HCT116 (cell line): ENCODE data around the gene EEPD1. TPM values are rescaled to one million over a fixed set of nuclear protein-coding genes. Genes with fewer than 3 reads are reported as not detected.

Experiments used
- ATAC-seq: fragments of 200-7000 bp; cut with Tn5 transposase; 2 replicates; pipeline ENCODE4 v1.9.1; 2020; ENCODE audit warnings: mild to moderate bottlenecking, moderate library complexity
- BruUV-seq: library from RNA; stranded (reverse); fragments of 400-500 nt; replicated peaks from 2 replicates; lab custom pipeline; 2021; lab: Mats Ljungman, UMichigan
- CTCF ChIA-PET: fragments of 300-600 bp; sonication (Branson Sonifier 250); formaldehyde crosslinking; loops from one replicate; lab custom pipeline; 2021; ENCODE audit warnings: antibody characterized with exemption; lab: Charles Lee
- POLR2A ChIA-PET: fragments of 300-600, 350-600 bp; sonication (Branson Sonifier 250); formaldehyde crosslinking; loops from one replicate; lab custom pipeline; 2021; ENCODE audit warnings: antibody characterized with exemption; lab: Charles Lee
- RAD21 ChIA-PET, 2 experiments: fragments of 300-600 bp; sonication (Branson Sonifier 250); formaldehyde crosslinking; loops; one replicate each; lab custom pipeline; 2023; ENCODE audit warnings: low total read pairs in 2 of 2; ENCODE audit not compliant: uncharacterized antibody in 2 of 2, unreplicated experiment in 2 of 2, low non-redundant PET in 1 of 2; lab: Charles Lee
- DNase-seq: peaks from one replicate; pipeline ENCODE4 v3.0.0-alpha.2; 2010; ENCODE audit warnings: low read depth, low spot score
- H2AFZ ChIP-seq: fragments of 200-600 bp; shearing (Covaris generic), sonication (generic); 2 replicates; pipeline ENCODE4 v1.6.1; 2017; ENCODE audit warnings: low read depth, mixed run types, mixed read lengths, antibody characterized with exemption, low read length; ENCODE audit not compliant: poor library complexity, severe bottlenecking
- H3K27ac ChIP-seq: 2 replicates; pipeline ENCODE4 v1.5.1; 2012; ENCODE audit warnings: low read depth, low read length
- H3K27me3 ChIP-seq: fragments of 200-600 bp; sonication (generic); 2 replicates; pipeline ENCODE4 v1.6.1; 2016; ENCODE audit warnings: mixed run types, low read length, mixed read lengths; ENCODE audit not compliant: insufficient read depth
- H3K36me3 ChIP-seq, 2 experiments: fragments of 200-500 bp in 1 of 2; fragments of 200-600 bp in 1 of 2; sonication (Bioruptor generic) in 1 of 2; sonication (generic) in 1 of 2; 2 replicates each; pipeline versions ENCODE4 v1.5.1 to v1.6.1; 2014 to 2016; ENCODE audit warnings: low read length in 2 of 2, inconsistent platforms in 1 of 2, mixed read lengths in 1 of 2, mixed run types in 1 of 2; ENCODE audit not compliant: insufficient read depth in 2 of 2, control insufficient read depth in 1 of 2
- H3K4me1 ChIP-seq, 2 experiments: fragments of 200-600 bp in 1 of 2; sonication (generic) in 1 of 2; 2 replicates each; pipeline versions ENCODE4 v1.5.1 to v1.6.1; 2012 to 2017; ENCODE audit warnings: low read length in 2 of 2, inconsistent platforms in 1 of 2, mild to moderate bottlenecking in 1 of 2, mixed read lengths in 1 of 2, mixed run types in 1 of 2, moderate library complexity in 1 of 2; ENCODE audit not compliant: insufficient read depth in 2 of 2, control insufficient read depth in 1 of 2
- H3K4me2 ChIP-seq: fragments of 200-600 bp; sonication (generic); 2 replicates; pipeline ENCODE4 v1.6.1; 2017; ENCODE audit warnings: mixed run types, low read length, mixed read lengths
- H3K4me3 ChIP-seq, 2 experiments: fragments of 200-600 bp in 1 of 2; sonication (generic) in 1 of 2; replicated peaks in 1 of 2; 2 replicates each; pipeline ENCODE4 v1.5.1; 2011 to 2016; ENCODE audit warnings: low read length in 2 of 2, control low read depth in 1 of 2, low read depth in 1 of 2, mild to moderate bottlenecking in 1 of 2, mixed read lengths in 1 of 2, mixed run types in 1 of 2
- H3K79me2 ChIP-seq: fragments of 200-600 bp; sonication (generic); 2 replicates; pipeline ENCODE4 v1.6.1; 2017; ENCODE audit warnings: mild to moderate bottlenecking, mixed run types, low read length, moderate library complexity, mixed read lengths; ENCODE audit not compliant: insufficient read depth
- H3K9ac ChIP-seq: fragments of 200-600 bp; sonication (generic); 2 replicates; pipeline ENCODE4 v1.6.1; 2016; ENCODE audit warnings: low read length, mixed read lengths
- H3K9me2 ChIP-seq: fragments of 200-600 bp; sonication (generic), shearing (Covaris generic); 2 replicates; pipeline ENCODE4 v1.6.1; 2017; ENCODE audit warnings: mixed run types, mild to moderate bottlenecking, moderate library complexity; ENCODE audit not compliant: insufficient read depth
- H3K9me3 ChIP-seq, 2 experiments: fragments of 200-500 bp in 1 of 2; fragments of 200-600 bp in 1 of 2; sonication (Bioruptor generic) in 1 of 2; sonication (generic) in 1 of 2; 2 replicates each; pipeline ENCODE4 v1.6.1; 2014 to 2017; ENCODE audit warnings: low read length in 2 of 2, mixed read lengths in 2 of 2, inconsistent platforms in 1 of 2, low read depth in 1 of 2, mild to moderate bottlenecking in 1 of 2, mixed run types in 1 of 2, moderate library complexity in 1 of 2; ENCODE audit not compliant: control insufficient read depth in 1 of 2, insufficient read depth in 1 of 2
- H4K20me1 ChIP-seq: fragments of 200-600 bp; sonication (generic), shearing (Covaris generic); 2 replicates; pipeline ENCODE4 v1.6.1; 2017; ENCODE audit warnings: mixed run types, mild to moderate bottlenecking, moderate library complexity; ENCODE audit not compliant: insufficient read depth
- CBX3 ChIP-seq: IDR thresholded peaks from 2 replicates; pipeline ENCODE4 v1.6.1; 2012; ENCODE audit warnings: low read depth
- ELF1 ChIP-seq: IDR thresholded peaks from 2 replicates; pipeline ENCODE4 v1.6.1; 2012; ENCODE audit warnings: low read depth, borderline replicate concordance
- EZH2 ChIP-seq: fragments of 200-600 bp; sonication (generic); IDR thresholded peaks from 2 replicates; pipeline ENCODE4 v1.6.1; 2017; ENCODE audit warnings: antibody characterized with exemption, mixed run types
- EZH2phosphoT487 ChIP-seq: fragments of 200-600 bp; IDR thresholded peaks from 2 replicates; pipeline ENCODE4 v1.6.1; 2018; ENCODE audit warnings: antibody characterized with exemption, borderline replicate concordance
- POLR2AphosphoS5 ChIP-seq: IDR thresholded peaks from 2 replicates; pipeline ENCODE4 v1.6.1; 2011; ENCODE audit warnings: mild to moderate bottlenecking, low read depth, low read length, moderate library complexity
- SIN3A ChIP-seq: IDR thresholded peaks from 2 replicates; pipeline ENCODE4 v1.6.1; 2012; ENCODE audit warnings: low read depth
- SP1 ChIP-seq: IDR thresholded peaks from 2 replicates; pipeline ENCODE4 v1.6.1; 2012; ENCODE audit warnings: low read depth
- SRF ChIP-seq: IDR thresholded peaks from 2 replicates; pipeline ENCODE4 v1.6.1; 2012; ENCODE audit warnings: low read depth
- intact Hi-C: fragments of 100-400 bp; cut with micrococcal nuclease; formaldehyde crosslinking; loops from 2 replicates; pipeline ENCODE4 v1.10.0; 2022
- total RNA-seq: library from RNA; stranded (reverse); gene quantifications from one replicate; pipeline ENCODE4 v1.2.1, GENCODE V29; 2021; ENCODE audit not compliant: unreplicated experiment
- TF ChIP-seq, protein P1 (sequence below): IDR thresholded peaks from 2 replicates; pipeline ENCODE4 v1.6.1; 2012; ENCODE audit warnings: low read depth
- TF ChIP-seq, protein P2 (sequence below), 3 experiments: fragments of 200-600 bp in 1 of 3; sonication (generic) in 1 of 3; IDR thresholded peaks in 2 of 3; conservative IDR thresholded peaks in 1 of 3; 2 replicates each; pipeline ENCODE4 v1.5.1; 2012 to 2017; ENCODE audit warnings: low read depth in 2 of 3, low read length in 2 of 3, antibody characterized with exemption in 1 of 3, borderline replicate concordance in 1 of 3, control low read depth in 1 of 3, mild to moderate bottlenecking in 1 of 3, mixed read lengths in 1 of 3, mixed run types in 1 of 3, moderate library complexity in 1 of 3; ENCODE audit not compliant: insufficient read depth in 1 of 3
- TF ChIP-seq, protein P3 (sequence below): IDR thresholded peaks from 2 replicates; pipeline ENCODE4 v1.6.1; 2012

Gene EEPD1
- total RNA-seq, 1 experiment from 2014 or later: 4.2 TPM

DNA sequence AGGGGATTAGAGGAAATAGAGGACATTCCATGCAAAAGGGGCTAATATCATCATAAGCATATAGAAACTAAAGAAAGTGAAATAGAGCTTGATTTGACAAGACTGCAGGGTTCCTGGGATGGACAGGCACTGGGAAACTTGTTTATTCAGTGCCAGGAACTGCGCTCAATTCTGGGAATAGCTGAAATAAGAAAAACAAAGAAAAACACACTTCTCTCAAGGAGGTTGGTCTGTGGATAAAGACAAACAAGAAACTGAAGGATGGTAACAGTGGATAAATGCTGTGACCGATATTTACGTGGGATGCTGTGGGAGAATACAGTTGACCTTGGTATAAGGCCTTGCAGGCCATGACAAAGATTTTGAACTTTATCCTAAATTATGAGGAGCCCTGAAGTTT is 195.7 kb downstream of the EEPD1 start:
- Histone ChIP-seq H3K9me2 (no peaks in the 10 kb centered on the region), H3K4me2 (no peak overlapping the region), H3K9me3 (no peaks in the 10 kb centered on the region), H3K27ac (no peak overlapping the region), H3K4me3 (no peak overlapping the region), H3K9ac (no peak overlapping the region), H4K20me1 (no peaks in the 10 kb centered on the region), H3K4me1 (0 out of 4 replicates have a peak, but pooled peaks cover 0 to 3% of the 10 kb centered on the region in 2 experiments), H2AFZ (no peak overlapping the region), H3K79me2 (no peaks in the 10 kb centered on the region), H3K27me3 (no peaks in the 10 kb centered on the region), H3K36me3 (no peaks in the 10 kb centered on the region)
- TF ChIP-seq SRF (no peak), CBX3 (no peak), EZH2 (no peak), EZH2phosphoT487 (no peak), SP1 (no peak), POLR2AphosphoS5 (no peak), SIN3A (no peak), ELF1 (no peak)
- TF ChIP-seq, protein P1, sequence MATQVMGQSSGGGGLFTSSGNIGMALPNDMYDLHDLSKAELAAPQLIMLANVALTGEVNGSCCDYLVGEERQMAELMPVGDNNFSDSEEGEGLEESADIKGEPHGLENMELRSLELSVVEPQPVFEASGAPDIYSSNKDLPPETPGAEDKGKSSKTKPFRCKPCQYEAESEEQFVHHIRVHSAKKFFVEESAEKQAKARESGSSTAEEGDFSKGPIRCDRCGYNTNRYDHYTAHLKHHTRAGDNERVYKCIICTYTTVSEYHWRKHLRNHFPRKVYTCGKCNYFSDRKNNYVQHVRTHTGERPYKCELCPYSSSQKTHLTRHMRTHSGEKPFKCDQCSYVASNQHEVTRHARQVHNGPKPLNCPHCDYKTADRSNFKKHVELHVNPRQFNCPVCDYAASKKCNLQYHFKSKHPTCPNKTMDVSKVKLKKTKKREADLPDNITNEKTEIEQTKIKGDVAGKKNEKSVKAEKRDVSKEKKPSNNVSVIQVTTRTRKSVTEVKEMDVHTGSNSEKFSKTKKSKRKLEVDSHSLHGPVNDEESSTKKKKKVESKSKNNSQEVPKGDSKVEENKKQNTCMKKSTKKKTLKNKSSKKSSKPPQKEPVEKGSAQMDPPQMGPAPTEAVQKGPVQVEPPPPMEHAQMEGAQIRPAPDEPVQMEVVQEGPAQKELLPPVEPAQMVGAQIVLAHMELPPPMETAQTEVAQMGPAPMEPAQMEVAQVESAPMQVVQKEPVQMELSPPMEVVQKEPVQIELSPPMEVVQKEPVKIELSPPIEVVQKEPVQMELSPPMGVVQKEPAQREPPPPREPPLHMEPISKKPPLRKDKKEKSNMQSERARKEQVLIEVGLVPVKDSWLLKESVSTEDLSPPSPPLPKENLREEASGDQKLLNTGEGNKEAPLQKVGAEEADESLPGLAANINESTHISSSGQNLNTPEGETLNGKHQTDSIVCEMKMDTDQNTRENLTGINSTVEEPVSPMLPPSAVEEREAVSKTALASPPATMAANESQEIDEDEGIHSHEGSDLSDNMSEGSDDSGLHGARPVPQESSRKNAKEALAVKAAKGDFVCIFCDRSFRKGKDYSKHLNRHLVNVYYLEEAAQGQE: no peak
- TF ChIP-seq, protein P2, sequence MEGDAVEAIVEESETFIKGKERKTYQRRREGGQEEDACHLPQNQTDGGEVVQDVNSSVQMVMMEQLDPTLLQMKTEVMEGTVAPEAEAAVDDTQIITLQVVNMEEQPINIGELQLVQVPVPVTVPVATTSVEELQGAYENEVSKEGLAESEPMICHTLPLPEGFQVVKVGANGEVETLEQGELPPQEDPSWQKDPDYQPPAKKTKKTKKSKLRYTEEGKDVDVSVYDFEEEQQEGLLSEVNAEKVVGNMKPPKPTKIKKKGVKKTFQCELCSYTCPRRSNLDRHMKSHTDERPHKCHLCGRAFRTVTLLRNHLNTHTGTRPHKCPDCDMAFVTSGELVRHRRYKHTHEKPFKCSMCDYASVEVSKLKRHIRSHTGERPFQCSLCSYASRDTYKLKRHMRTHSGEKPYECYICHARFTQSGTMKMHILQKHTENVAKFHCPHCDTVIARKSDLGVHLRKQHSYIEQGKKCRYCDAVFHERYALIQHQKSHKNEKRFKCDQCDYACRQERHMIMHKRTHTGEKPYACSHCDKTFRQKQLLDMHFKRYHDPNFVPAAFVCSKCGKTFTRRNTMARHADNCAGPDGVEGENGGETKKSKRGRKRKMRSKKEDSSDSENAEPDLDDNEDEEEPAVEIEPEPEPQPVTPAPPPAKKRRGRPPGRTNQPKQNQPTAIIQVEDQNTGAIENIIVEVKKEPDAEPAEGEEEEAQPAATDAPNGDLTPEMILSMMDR (IDR thresholded peaks at IDR 0.05 in 2 of 3, conservative IDR thresholded peaks at IDR 0.05 in 1 of 3; ENCODE audit: borderline replicate concordance in 1 of 3, insufficient read depth in 1 of 3, low read depth in 2 of 3, low read length in 2 of 3): no peak
- TF ChIP-seq, protein P3, sequence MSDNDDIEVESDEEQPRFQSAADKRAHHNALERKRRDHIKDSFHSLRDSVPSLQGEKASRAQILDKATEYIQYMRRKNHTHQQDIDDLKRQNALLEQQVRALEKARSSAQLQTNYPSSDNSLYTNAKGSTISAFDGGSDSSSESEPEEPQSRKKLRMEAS: no peak
- ATAC-seq: no peak
- BruUV-seq: no TSS peak
- POLR2A ChIA-PET: no interaction called here
- RAD21 ChIA-PET: no interaction called here
- CTCF ChIA-PET: interaction anchor here (1.1 kb wide), 1 partner anchor 18 kb away, joined by 3 read pairs; a partner anchor contains a TSS
- no peak for DNase-seq
- intact Hi-C loops: no loop called here
